PC-3 (cell line): ENCODE measurements around the gene GCDH.

Source experiments
- CTCF ChIP-seq: fragments of 300-600 bp; sonication (generic); conservative IDR thresholded peaks from 2 replicates; pipeline ENCODE4 v1.5.1; 2017; ENCODE audit warnings: antibody characterized with exemption, low read depth, mild to moderate bottlenecking, low read length
- EZH2 ChIP-seq: fragments of 300-600 bp; sonication (generic); IDR thresholded peaks from one replicate; pipeline ENCODE4 v1.6.1; 2017; ENCODE audit warnings: antibody characterized with exemption, mild to moderate bottlenecking, low read length; ENCODE audit not compliant: unreplicated experiment
- EZH2phosphoT487 ChIP-seq: fragments of 300-600 bp; sonication (generic); IDR thresholded peaks from 2 replicates; pipeline ENCODE4 v1.6.1; 2018; ENCODE audit warnings: mild to moderate bottlenecking, antibody characterized with exemption, low read length, borderline replicate concordance

DNA sequence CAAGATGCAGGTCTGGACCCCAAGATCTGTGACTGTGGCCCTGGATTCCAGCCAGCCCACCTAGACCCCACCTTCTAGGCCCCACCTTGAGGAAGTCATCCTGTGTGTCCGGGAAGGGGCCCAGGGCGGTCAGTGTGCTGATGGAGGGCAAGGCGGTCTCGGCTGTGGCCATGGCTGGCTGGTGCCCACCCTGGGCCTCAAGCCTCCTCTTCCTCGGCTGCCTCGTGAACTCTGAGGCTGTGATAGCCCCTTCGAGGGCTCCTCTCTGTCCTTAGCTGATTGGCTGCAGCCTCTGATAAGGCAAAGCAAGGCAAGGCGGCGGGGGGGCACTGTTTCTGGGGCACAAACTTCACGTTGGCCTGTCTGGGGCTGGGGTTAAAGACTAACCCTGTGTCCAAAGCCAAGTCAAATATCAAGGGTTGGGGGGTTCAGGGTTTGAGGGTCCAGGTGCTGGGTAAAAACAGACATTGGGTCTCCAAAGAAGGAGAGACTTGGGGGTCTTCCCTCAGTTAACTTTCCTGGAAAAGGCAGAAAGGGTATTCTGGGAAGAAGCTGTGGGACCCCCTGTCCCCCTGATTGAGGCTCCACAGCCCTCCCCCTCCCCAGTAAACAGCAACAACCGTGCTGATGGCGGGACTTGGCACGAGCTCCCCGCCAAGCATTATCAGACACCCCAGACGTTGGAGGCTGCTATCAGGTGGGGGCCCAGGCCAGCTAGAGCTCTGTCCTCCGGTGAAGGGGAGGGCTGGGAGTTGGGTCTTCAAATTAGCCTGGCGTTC is 3.8 kb upstream of the GCDH start, which contains the start of gene KLF1:
- no peak for TF ChIP-seq CTCF
- no peak for TF ChIP-seq EZH2phosphoT487
- TF ChIP-seq EZH2 = no peak
